WTC11 (cell line): ENCODE results near the gene GPX6. TPM values are rescaled to one million over a fixed set of nuclear protein-coding genes. Genes with fewer than 3 reads are reported as not detected.
"Not testable (repeated sequence)": the region's sequence is repeated elsewhere in the genome, so short reads cannot be mapped to it uniquely, and the experiment has no call there.

Experiments
- ATAC-seq: fragments of 200-7000 bp; cut with Tn5 transposase; 2 replicates; pipeline ENCODE4 v1.10.0; 2021; ENCODE audit warnings: mild to moderate bottlenecking, moderate library complexity
- CTCF ChIA-PET: fragments of 300-600 bp; sonication (Branson Sonifier 250); formaldehyde crosslinking; loops from one replicate; lab custom pipeline; 2021; ENCODE audit warnings: antibody characterized with exemption; lab: Charles Lee
- POLR2A ChIA-PET: fragments of 350-600 bp; sonication (Branson Sonifier 250); formaldehyde crosslinking; loops from one replicate; lab custom pipeline; 2021; ENCODE audit warnings: antibody characterized with exemption; lab: Charles Lee
- DNase-seq: peaks from one replicate; pipeline ENCODE4 v3.0.0; 2021; ENCODE audit warnings: low spot score
- H3K27ac Mint-ChIP-seq: 2 replicates; pipeline ENCODE4 v1.8.0; 2021; ENCODE audit warnings: mixed read lengths
- H3K27me3 Mint-ChIP-seq: 2 replicates; pipeline ENCODE4 v1.8.0; 2021; ENCODE audit warnings: low read depth, mild to moderate bottlenecking, moderate library complexity, mixed read lengths
- H3K36me3 Mint-ChIP-seq: 2 replicates; pipeline ENCODE4 v1.8.0; 2021; ENCODE audit warnings: mixed read lengths
- H3K4me1 Mint-ChIP-seq: 2 replicates; pipeline ENCODE4 v1.8.0; 2022; ENCODE audit warnings: mixed read lengths
- H3K4me3 Mint-ChIP-seq: 2 replicates; pipeline ENCODE4 v1.8.0; 2021; ENCODE audit warnings: mild to moderate bottlenecking, moderate library complexity, mixed read lengths
- H3K9me3 Mint-ChIP-seq: 2 replicates; pipeline ENCODE4 v1.8.0; 2021; ENCODE audit warnings: mixed read lengths
- ATF2 ChIP-seq: sonication (generic); formaldehyde crosslinking; IDR thresholded peaks from 2 replicates; pipeline ENCODE4 v1.8.1; 2022; ENCODE audit warnings: low read depth, missing genetic modification reagents, borderline replicate concordance
- CREM ChIP-seq: sonication (generic); formaldehyde crosslinking; IDR thresholded peaks from 2 replicates; pipeline ENCODE4 v1.8.1; 2022; ENCODE audit warnings: mild to moderate bottlenecking, missing genetic modification reagents, moderate library complexity
- ERG ChIP-seq: fragments of 250-450 bp; sonication (Bioruptor Pico); IDR thresholded peaks from 2 replicates; pipeline ENCODE4 v1.8.0; 2021; ENCODE audit warnings: mild to moderate bottlenecking
- FOXJ3 ChIP-seq: sonication (generic); formaldehyde crosslinking; IDR thresholded peaks from 2 replicates; pipeline ENCODE4 v1.9.0; 2021; ENCODE audit warnings: missing genetic modification reagents, mild to moderate bottlenecking, borderline replicate concordance
- FOXP4 ChIP-seq: sonication (generic); formaldehyde crosslinking; IDR thresholded peaks from 2 replicates; pipeline ENCODE4 v1.8.0; 2022; ENCODE audit warnings: mild to moderate bottlenecking, missing genetic modification reagents
- MXD4 ChIP-seq: fragments of 250-450 bp; sonication (Bioruptor Pico); IDR thresholded peaks from 2 replicates; pipeline ENCODE4 v1.8.0; 2021; ENCODE audit warnings: mild to moderate bottlenecking, moderate library complexity, borderline replicate concordance
- NFE2L1 ChIP-seq: sonication (generic); formaldehyde crosslinking; IDR thresholded peaks from 2 replicates; pipeline ENCODE4 v1.8.1; 2023; ENCODE audit warnings: missing genetic modification reagents
- NFYB ChIP-seq: sonication (generic); formaldehyde crosslinking; conservative IDR thresholded peaks from 2 replicates; pipeline ENCODE4 v1.8.0; 2022; ENCODE audit warnings: low read depth, missing genetic modification reagents
- PREB ChIP-seq: sonication (generic); formaldehyde crosslinking; IDR thresholded peaks from 2 replicates; pipeline ENCODE4 v1.8.1; 2022; ENCODE audit warnings: mild to moderate bottlenecking, missing genetic modification reagents, moderate library complexity, borderline replicate concordance
- RORB ChIP-seq: fragments of 250-450 bp; sonication (Bioruptor Pico); IDR thresholded peaks from 2 replicates; pipeline ENCODE4 v1.9.0; 2021; ENCODE audit warnings: mild to moderate bottlenecking
- SOX15 ChIP-seq: fragments of 250-450 bp; sonication (Bioruptor Pico); IDR thresholded peaks from 2 replicates; pipeline ENCODE4 v1.9.0; 2021; ENCODE audit warnings: mild to moderate bottlenecking
- TCF7 ChIP-seq: sonication (generic); formaldehyde crosslinking; IDR thresholded peaks from 2 replicates; pipeline ENCODE4 v1.8.0; 2022; ENCODE audit warnings: mild to moderate bottlenecking, low read depth, missing genetic modification reagents, moderate library complexity
- TP53 ChIP-seq: sonication (generic); formaldehyde crosslinking; IDR thresholded peaks from 2 replicates; pipeline ENCODE4 v1.8.1; 2023; ENCODE audit warnings: mild to moderate bottlenecking, missing genetic modification reagents
- total RNA-seq: library from RNA; stranded (reverse); gene quantifications from 3 replicates; pipeline ENCODE4 v1.2.3, GENCODE V29; 2021
- TF ChIP-seq, protein P1 (sequence below): sonication (generic); formaldehyde crosslinking; IDR thresholded peaks from 2 replicates; pipeline ENCODE4 v1.8.1; 2022; ENCODE audit warnings: mild to moderate bottlenecking, moderate library complexity, missing genetic modification reagents
- TF ChIP-seq, protein P2 (sequence below): sonication (generic); formaldehyde crosslinking; IDR thresholded peaks from 2 replicates; pipeline ENCODE4 v1.8.0; 2023; ENCODE audit warnings: missing genetic modification reagents
- TF ChIP-seq, protein P3 (sequence below): fragments of 250-450 bp; sonication (Bioruptor Pico); IDR thresholded peaks from 2 replicates; pipeline ENCODE4 v1.9.0; 2021; ENCODE audit warnings: mild to moderate bottlenecking
- TF ChIP-seq, protein P4 (sequence below): sonication (generic); formaldehyde crosslinking; IDR thresholded peaks from 2 replicates; pipeline ENCODE4 v1.8.1; 2023; ENCODE audit warnings: mild to moderate bottlenecking, missing genetic modification reagents

Gene GPX6
- total RNA-seq, 1 experiment from 2014 or later, result not detected

GRCh38 chr6:28517964-28518363 lies 2.4 kb upstream of the GPX6 start:
- ATAC-seq, result no peak
- Mint-ChIP-seq H3K4me3 (no peak overlapping the region), H3K36me3 (no peaks in the 10 kb centered on the region), H3K27me3 (peaks cover 11% of the 10 kb centered on the region), H3K4me1 (peaks cover 11% of the 10 kb centered on the region), H3K9me3 (no peaks in the 10 kb centered on the region), H3K27ac (no peak overlapping the region)
- no peak for DNase-seq
- CTCF ChIA-PET, result interaction anchor here (0.9 to 1.0 kb wide), 2 partner anchors 14 to 25 kb away, joined by 4 to 6 read pairs; no protein-coding TSS in a partner anchor
- TF ChIP-seq RORB (CRISPR knock-in tag) (no peak), TCF7 (no peak)
- POLR2A ChIA-PET, result interaction anchor here (1.0 kb wide), 1 partner anchor 13 kb away, joined by 3 read pairs; no protein-coding TSS in a partner anchor

- DNase-seq, H3K36me3 Mint-ChIP-seq, H3K9me3 Mint-ChIP-seq, H3K4me3 Mint-ChIP-seq, H3K27ac Mint-ChIP-seq, H3K27me3 Mint-ChIP-seq, ATAC-seq: not testable (repeated sequence)
- TF ChIP-seq NFYB, result peak; percentile 50
- H3K4me1 Mint-ChIP-seq, result peaks cover 14% of the 10 kb centered on the region
- ChIA-PET POLR2A (interaction anchor here (0.6 kb wide), 1 partner anchor 30 kb away, joined by 3 read pairs; no protein-coding TSS in a partner anchor), CTCF (interaction anchor here (0.6 to 3.2 kb wide), 2 partner anchors 24 to 30 kb away, joined by 4 to 11 read pairs; no protein-coding TSS in a partner anchor)
Observed at GRCh38 chr6:28512387-28512786, 3.2 kb downstream of the GPX6 start.

- ATAC-seq (no peak), DNase-seq (no peak)
- no peak overlapping the region for H3K27ac Mint-ChIP-seq
- H3K27me3 Mint-ChIP-seq, result peaks cover 1% of the 10 kb centered on the region; the same call in 1 of the 2 replicates
- POLR2A ChIA-PET, result interaction anchor here (0.6 kb wide), 1 partner anchor 30 kb away, joined by 3 read pairs; no protein-coding TSS in a partner anchor
- CTCF ChIA-PET, result interaction anchor here (3.2 kb wide), 1 partner anchor 31 kb away, joined by 11 read pairs; no protein-coding TSS in a partner anchor
- no peak overlapping the region for H3K4me3 Mint-ChIP-seq
- TF ChIP-seq CREM (CRISPR knock-in tag), result no peak
- no peak for TF ChIP-seq TCF7
- TF ChIP-seq, protein P1, sequence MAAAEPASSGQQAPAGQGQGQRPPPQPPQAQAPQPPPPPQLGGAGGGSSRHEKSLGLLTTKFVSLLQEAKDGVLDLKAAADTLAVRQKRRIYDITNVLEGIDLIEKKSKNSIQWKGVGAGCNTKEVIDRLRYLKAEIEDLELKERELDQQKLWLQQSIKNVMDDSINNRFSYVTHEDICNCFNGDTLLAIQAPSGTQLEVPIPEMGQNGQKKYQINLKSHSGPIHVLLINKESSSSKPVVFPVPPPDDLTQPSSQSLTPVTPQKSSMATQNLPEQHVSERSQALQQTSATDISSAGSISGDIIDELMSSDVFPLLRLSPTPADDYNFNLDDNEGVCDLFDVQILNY (CRISPR knock-in tag), result no peak
- TF ChIP-seq, protein P2, sequence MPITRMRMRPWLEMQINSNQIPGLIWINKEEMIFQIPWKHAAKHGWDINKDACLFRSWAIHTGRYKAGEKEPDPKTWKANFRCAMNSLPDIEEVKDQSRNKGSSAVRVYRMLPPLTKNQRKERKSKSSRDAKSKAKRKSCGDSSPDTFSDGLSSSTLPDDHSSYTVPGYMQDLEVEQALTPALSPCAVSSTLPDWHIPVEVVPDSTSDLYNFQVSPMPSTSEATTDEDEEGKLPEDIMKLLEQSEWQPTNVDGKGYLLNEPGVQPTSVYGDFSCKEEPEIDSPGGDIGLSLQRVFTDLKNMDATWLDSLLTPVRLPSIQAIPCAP (CRISPR knock-in tag), result no peak
- TF ChIP-seq, protein P3, sequence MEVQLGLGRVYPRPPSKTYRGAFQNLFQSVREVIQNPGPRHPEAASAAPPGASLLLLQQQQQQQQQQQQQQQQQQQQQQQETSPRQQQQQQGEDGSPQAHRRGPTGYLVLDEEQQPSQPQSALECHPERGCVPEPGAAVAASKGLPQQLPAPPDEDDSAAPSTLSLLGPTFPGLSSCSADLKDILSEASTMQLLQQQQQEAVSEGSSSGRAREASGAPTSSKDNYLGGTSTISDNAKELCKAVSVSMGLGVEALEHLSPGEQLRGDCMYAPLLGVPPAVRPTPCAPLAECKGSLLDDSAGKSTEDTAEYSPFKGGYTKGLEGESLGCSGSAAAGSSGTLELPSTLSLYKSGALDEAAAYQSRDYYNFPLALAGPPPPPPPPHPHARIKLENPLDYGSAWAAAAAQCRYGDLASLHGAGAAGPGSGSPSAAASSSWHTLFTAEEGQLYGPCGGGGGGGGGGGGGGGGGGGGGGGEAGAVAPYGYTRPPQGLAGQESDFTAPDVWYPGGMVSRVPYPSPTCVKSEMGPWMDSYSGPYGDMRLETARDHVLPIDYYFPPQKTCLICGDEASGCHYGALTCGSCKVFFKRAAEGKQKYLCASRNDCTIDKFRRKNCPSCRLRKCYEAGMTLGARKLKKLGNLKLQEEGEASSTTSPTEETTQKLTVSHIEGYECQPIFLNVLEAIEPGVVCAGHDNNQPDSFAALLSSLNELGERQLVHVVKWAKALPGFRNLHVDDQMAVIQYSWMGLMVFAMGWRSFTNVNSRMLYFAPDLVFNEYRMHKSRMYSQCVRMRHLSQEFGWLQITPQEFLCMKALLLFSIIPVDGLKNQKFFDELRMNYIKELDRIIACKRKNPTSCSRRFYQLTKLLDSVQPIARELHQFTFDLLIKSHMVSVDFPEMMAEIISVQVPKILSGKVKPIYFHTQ (CRISPR knock-in tag), result no peak
- TF ChIP-seq MXD4, result no peak
- no peak for TF ChIP-seq ATF2 (CRISPR knock-in tag)
- TF ChIP-seq FOXP4, result no peak
- TF ChIP-seq NFE2L1 (CRISPR knock-in tag), result no peak
- TF ChIP-seq FOXJ3, result no peak
- no peak for TF ChIP-seq TP53
- TF ChIP-seq, protein P4, sequence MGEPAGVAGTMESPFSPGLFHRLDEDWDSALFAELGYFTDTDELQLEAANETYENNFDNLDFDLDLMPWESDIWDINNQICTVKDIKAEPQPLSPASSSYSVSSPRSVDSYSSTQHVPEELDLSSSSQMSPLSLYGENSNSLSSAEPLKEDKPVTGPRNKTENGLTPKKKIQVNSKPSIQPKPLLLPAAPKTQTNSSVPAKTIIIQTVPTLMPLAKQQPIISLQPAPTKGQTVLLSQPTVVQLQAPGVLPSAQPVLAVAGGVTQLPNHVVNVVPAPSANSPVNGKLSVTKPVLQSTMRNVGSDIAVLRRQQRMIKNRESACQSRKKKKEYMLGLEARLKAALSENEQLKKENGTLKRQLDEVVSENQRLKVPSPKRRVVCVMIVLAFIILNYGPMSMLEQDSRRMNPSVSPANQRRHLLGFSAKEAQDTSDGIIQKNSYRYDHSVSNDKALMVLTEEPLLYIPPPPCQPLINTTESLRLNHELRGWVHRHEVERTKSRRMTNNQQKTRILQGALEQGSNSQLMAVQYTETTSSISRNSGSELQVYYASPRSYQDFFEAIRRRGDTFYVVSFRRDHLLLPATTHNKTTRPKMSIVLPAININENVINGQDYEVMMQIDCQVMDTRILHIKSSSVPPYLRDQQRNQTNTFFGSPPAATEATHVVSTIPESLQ (CRISPR knock-in tag), result no peak
- no peak for TF ChIP-seq SOX15 (CRISPR knock-in tag)
- no peak for TF ChIP-seq ERG (CRISPR knock-in tag)
- no peak for TF ChIP-seq PREB (CRISPR knock-in tag)
- H3K9me3 Mint-ChIP-seq, result peaks cover 6% of the 10 kb centered on the region; the same call in 1 of the 2 replicates
- H3K4me1 Mint-ChIP-seq, result peaks cover 20% of the 10 kb centered on the region
- no peaks in the 10 kb centered on the region for H3K36me3 Mint-ChIP-seq
Observed at GRCh38 chr6:28511628-28512300, 3.8 kb downstream of the GPX6 start.
